B cell (primary cell): ENCODE data around the gene SLC24A4.

Source experiments
- EZH2 ChIP-seq: IDR thresholded peaks from 2 replicates; pipeline ENCODE4 v1.6.1; 2012; ENCODE audit warnings: borderline replicate concordance, low read depth, mild to moderate bottlenecking, moderate library complexity, low read length; ENCODE audit not compliant: insufficient read depth, poor library complexity, severe bottlenecking
- TF ChIP-seq, protein P1 (sequence below): fragments of 200-600 bp; IDR thresholded peaks from one replicate; pipeline ENCODE4 v1.8.0; 2022; ENCODE audit warnings: antibody characterized with exemption, mild to moderate bottlenecking

DNA sequence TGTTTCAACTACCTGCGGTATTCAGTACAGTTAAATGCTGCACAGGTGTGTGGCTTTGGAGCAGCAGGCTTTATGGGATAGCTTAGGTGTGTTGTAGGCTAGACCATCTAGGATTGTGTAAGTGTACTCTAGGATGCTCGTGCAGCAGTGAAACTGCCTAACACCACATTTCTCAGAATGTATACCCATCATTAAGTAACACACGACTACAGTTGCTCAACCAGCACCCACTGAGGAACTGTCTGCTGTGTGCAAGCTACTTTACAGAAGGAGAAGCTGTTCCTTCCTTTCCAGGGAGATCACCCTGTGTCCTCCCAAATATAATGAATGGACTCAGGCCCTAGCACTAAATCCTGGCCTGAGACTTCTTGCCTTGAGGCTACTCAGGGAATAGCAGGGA is 94.8 kb downstream of the SLC24A4 start:
- TF ChIP-seq, protein P1, sequence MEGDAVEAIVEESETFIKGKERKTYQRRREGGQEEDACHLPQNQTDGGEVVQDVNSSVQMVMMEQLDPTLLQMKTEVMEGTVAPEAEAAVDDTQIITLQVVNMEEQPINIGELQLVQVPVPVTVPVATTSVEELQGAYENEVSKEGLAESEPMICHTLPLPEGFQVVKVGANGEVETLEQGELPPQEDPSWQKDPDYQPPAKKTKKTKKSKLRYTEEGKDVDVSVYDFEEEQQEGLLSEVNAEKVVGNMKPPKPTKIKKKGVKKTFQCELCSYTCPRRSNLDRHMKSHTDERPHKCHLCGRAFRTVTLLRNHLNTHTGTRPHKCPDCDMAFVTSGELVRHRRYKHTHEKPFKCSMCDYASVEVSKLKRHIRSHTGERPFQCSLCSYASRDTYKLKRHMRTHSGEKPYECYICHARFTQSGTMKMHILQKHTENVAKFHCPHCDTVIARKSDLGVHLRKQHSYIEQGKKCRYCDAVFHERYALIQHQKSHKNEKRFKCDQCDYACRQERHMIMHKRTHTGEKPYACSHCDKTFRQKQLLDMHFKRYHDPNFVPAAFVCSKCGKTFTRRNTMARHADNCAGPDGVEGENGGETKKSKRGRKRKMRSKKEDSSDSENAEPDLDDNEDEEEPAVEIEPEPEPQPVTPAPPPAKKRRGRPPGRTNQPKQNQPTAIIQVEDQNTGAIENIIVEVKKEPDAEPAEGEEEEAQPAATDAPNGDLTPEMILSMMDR, result no peak
- TF ChIP-seq EZH2, result no peak
